HG03196 (cell line): ENCODE measurements around the gene COL4A3.
"Not testable (repeated sequence)": the region's sequence is repeated elsewhere in the genome, so short reads cannot be mapped to it uniquely, and the experiment has no call there.

Source experiments
- ATAC-seq: cut with Tn5 transposase; IDR thresholded peaks from one replicate; pipeline ENCODE4 v1.9.1; 2021; ENCODE audit not compliant: unreplicated experiment

COL4A3 gene

DNA sequence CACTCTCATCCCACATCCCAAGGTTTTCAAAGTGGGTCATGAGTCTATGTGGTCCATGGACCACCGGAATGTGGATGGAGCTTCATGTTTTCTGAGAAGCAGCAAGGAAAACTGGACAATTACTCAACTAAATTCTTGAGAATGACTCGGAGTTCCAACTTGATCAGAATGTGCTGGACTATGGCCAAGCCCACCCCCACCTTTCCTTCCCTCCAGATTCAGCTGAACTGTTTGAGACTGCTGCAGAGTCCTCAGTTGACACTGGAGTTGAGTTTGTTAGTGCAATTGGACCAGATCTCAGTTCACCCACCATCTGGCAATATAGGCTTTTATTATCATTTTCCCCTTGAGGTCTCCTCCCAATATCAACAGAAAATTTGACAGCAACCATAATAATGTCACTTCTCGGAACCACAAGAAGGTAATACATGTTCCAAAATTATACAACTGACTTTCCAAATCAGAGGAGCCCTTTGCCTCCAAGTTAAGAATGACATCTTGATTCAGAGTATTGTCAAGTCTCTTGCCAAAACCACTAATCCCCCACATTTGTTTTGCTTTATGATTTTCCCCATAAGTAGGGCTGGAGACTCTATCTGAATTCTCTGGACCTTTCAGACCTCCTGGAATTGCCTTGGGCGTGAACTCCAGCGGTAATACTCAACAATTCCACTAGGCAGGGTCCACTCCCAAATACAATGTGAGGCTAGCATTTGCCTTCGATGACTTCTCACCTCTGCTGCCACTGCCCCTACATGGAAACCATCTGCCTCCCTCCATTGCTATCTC lies 9.2 kb upstream of the COL4A3 start:
- no peak for ATAC-seq

DNA sequence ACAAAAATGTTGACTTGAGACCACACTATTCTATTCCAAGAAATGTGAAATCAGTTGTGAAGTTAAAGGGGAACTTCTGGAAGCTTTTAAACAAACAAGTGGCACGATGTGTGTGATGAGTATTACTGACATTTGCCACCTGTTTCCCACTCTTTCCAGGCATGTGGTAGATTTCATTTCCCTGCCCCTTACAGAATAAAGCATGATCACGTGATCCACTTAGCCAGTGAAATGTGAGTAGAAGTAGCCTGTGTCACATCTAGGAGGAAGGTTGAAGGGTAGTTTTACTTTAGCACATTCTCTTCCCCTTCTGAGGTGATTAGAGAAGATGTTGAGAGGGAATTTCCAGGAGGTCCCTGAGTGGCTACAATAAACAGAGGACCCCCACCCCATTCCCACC lies 4.3 kb upstream of the COL4A3 start:
- no peak for ATAC-seq

DNA sequence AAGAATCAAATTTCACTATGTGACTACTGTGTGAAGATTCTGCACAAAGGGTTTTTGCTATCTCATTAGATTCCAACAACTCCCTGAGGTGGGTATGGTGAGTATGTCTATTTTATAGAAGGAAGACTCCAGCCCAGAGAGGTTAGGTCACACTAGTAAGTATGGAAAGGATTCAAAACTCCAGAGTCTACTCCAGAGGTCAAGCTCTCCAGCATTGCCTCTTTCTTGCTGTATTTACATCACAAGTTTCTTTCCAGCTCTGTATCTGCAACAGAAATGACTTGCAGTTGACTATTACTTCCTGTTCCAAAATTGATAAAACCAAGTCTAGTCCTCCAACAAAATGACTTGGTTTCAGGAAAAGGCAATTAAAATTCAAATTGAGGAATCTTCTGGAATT lies 2.5 kb upstream of the COL4A3 start:
- no peak for ATAC-seq

DNA sequence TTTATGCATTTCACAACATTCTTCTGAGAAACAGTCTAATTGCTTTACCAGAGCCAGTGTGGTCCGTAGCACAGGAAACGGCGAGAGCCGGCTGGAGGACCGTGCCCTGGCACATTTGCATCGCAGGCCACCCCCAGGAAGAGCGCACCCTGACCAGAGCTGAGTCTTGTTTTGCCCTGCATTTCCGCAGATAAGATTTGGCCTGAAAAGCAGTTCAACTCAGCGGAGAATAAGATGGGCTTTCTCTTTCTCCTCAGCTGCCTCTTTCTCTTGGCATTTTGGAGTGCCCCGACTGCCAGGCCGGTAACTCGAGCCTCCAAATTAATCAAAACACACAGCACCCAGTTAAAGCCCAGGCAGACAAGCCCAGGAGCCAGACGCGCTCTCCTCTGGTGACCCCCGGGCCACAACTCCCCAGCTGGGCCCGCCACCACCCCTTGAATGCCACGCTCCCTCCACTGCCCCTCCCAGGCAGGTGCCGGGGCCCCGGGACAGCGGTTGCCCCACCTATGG lies 883 bp upstream of the COL4A3 start:
- peak; percentile 76 for ATAC-seq

DNA sequence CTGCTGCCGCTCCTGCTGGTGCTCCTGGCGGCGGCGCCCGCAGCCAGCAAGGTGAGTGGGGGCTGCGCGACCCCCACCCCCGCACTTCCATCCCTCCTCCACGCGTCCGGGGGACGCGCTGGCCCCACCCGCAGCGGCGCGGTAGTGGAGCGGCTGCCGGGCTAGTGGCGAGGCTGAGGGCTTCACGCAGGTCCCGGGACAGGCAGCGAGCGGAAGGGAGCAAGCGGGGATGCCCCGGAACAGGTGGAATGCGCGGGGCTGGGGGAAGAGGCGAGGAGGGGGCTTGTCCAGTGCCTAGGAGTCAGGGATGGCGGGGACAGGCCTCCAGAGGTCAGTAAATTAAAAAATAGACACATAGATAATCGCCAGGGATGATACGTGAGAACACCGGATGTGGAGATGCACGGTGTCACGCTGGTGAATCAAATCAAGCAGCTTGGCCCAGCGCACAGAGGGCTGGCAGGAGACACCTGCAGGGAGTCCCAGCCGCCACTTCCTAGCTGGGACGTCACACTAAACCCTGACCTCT lies 403 bp downstream of the COL4A3 start:
- peak; percentile 68 for ATAC-seq

DNA sequence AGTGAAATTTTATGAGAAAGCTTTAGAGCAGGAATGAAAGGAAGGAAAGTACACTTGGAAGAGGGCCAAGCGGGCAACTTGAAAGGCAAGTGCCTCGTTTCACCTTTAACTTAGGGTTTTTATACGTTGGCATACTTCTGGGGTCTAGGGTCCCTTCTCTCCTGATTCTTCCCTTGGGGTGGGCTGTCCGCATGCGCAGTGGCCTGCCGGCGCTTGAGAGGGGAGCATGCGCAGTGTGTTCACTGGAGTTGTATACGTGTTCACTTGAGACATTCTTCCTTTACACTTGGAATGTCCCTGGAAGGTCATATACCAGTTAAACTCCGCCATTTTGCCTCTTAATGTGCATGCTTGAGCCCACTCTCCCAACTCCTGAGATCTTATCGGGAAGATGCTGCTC lies 7.4 kb downstream of the COL4A3 start:
- not testable (repeated sequence) for ATAC-seq

DNA sequence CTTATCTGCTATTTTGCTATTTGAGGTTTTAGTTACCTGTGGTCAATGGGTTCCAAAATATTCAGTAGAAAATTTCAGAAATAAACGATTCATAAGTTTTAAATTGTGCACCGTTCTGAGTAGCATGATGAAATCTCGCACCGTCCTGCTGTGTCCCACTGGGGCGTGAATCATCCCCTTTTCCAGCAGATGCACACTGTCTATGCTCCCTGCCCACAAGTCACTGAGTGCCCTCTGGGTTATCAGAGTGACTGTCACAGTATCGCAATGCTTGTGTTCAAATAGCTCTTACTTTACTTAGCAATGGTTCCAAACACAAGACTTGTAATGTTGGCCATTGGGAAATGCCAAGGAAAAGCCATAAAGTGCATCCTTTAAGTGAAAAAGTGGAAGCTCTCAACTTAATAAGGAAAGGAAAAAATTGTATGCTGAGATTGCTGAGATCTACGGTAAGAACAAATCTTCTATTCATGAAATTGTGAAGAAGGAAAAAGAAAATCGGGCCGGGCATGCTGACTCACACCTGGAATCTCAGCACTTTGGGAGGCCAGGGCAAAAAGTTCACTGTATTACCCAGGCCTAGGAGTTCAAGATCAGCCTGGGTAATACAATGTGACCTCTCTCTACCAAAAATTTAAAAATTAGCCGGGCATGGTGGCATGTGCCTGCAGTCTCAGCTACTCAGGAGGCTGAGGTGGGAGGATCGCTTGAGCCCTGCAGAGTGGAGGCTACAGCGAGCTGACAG lies 13.3 kb downstream of the COL4A3 start:
- no peak for ATAC-seq

DNA sequence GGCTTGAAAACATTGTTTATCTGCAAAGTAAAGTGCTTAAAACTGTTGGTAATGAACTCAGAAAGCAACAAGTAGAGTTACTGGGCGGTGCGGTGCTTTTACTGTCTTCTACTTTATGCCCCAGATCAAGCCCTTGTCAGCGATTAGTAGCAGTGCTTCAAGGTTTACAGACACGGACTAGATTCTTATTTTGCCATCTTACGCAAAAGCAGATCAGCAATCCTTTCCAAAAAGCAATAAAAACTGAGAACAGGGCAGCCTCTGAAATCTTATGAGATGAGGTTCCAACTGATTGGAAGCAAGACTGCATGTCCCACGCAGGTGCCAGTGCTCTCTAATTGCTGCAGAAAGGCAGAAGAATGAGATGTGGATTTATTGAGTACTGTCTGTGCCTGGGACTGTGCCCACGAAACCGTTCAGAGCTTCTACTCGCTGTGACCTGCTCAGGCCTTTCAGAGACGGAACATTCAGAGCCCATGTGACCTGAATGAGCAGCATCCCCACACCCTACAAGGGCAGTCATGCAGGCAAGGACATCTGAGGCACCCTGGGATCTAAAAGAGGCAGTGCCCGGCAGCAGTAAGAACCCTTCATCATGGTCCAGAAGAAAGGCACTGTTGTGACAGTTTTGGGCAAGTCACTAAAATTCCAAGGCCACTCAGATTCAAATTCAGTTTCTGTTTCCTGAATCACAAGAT lies 15.7 kb downstream of the COL4A3 start:
- no peak for ATAC-seq

DNA sequence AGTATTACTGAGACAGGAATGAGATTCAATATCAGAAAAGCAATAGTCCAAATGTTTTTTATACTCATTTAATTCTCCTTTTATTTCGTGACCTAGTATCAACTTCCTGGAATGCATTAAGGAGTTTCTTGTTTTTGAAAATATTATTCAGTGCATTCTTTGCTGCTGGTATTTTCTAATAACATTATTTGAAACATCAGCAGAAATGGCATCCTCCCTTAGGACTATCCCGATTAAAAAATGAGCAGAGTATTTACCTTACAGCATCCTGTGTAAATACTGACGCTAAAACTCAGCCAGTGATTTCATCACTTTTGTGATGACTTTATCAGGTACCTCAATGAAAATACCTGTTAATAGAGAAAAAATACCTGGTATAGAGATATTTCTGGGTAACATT lies 16.3 kb downstream of the COL4A3 start:
- ATAC-seq = no peak

DNA sequence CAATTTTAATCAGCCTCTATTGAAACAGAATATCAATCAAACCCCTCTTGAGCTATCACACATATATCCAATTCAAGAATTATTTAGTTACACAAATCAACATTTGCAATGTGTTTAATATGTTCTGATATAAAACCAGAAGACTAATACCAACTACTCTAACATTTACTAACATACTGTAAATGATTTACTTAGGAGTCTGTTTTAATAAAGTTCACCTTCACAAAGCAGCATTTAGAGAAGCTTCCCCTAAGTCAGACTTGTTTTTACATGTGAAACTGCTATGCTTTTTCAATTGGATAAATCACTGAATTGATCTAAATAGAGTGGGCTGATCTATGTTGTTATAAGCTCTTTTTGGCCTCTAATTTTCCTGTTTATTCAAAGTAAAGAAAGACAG lies 18.3 kb downstream of the COL4A3 start:
- ATAC-seq = no peak

DNA sequence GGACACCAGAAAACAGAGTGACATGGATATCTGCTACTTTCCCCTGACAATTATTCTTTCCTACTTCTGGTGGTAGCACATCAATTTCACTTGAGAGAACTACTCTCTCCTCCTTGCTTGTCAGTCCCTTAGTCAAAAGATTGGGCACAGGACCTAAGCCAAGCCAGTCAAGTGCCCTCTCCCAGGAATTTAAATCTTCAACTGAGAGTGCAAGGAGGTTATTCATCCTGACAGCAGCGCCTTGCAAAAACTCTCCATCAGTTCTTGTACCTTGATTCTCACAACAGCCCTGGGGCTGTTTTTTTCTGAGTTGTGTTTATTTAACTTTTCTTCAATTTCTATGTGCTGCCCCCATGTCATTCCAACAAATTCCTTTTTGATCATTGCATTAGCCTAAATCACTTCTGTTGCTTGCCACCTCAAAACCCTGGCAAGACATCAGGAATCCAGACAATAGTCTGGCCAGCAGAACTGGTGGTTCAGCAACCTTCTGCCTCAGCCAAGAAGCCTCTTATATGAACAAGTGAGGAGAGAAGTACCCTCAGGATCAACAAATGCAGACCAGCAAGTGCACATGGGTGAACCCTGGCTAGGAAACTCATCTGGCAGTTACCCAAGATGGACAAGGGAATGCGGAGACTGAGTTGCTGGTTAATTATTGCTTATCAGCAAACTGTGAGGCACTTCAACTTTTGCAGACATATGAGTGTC lies 19.4 kb downstream of the COL4A3 start:
- ATAC-seq = no peak

DNA sequence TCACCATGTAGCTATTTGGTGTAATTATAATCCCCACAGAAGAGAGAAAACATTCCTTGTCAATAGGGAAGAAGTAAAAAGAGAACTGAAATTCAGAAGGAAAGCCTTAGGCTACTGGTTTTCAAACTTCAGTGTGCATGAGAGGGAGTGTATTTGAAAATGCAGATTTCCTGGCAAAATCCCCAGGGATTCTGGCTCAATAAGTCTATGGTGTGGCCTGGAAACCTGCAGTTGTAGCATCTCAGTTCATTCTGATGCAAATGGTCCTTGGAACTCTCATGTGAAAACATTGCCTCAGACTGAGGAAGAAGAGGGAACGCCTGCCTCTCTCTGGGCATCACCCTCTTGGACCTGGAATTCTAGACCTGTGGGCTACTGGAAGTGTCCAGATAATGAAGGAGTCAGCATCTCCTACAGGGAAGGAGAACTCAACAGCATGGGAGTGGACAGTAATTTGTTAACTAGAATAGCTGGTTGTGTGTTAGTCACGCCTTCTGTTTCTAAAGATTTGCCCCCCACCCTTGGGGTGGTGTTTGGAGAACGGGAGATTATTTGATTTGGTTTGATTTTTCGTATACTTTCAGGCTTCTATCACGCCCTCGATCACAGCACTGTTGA lies 21.3 kb downstream of the COL4A3 start:
- no peak for ATAC-seq

DNA sequence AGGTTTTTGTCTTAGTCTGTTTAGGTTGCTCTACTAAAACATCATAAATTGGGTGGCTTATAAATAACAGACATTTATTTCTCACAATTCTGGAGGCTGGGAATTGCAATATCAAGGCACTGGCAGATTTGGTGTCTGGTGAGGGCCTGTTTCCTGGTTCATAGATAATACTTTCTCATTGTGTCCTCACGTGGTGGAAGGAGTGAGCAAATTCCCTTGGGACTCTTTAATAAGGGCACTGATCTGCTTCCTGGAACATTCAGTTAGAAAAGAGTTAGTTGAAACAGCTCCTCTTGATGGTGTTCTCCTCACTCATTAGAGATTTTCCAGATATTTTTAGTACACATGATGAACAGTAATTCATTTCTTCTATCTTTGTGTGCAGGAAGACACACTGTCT lies 22.3 kb downstream of the COL4A3 start:
- no peak for ATAC-seq

DNA sequence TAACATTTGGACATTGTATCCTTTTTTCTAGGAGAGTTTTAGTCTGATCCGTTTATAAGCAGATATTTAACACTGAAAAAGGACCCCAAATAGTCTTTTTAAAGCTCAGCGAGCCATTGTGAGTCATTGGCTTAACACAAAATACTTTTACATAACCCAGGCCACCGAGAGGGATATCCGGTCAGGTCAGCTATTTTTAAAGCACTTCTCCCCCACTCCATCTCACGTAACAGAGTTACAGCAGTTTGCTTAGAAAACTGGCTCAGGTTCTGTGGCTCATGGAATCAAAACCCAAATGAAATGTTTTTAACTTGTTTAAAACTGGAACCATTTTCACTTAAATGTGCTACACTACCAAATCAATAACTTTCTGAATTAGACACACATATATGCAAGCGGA lies 23.9 kb downstream of the COL4A3 start:
- no peak for ATAC-seq

DNA sequence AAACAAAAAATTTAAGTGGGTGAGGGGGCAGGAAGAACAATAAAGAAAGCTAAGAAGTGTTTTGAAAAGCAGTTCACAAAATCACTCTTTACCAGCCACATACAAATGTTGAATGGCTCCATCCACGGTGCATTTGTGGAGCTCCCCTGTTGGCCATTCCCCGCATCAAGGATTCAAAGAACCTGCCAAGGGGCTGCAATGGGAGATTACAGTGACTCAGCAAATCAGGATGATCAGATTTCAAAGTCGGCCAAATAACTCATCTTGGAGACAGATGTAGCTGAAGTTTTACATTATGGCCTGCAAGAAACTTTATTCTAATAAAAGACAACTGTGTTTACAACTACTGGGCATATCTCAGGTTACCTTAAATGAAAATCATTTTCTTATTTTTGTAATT lies 26.9 kb downstream of the COL4A3 start:
- no peak for ATAC-seq

DNA sequence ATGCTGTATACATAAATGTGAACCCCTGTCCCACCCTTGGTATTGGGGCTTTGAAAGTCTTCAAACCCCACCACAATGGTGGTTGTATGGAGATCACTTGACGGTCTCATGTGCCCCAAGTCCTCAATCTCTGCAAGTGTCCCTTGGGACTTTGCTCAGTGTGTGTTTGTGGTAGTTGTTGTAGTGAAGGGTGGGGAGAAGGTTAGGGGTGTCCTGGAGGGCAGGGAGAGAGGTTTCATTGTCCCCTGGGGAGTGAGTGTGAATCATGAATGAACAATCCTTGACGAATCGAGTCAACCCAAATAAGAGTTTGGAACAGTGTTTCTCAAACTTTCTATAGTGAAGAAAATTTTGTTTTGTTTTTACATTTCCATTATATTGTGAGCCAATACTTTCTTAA lies 28.1 kb downstream of the COL4A3 start:
- ATAC-seq = no peak

DNA sequence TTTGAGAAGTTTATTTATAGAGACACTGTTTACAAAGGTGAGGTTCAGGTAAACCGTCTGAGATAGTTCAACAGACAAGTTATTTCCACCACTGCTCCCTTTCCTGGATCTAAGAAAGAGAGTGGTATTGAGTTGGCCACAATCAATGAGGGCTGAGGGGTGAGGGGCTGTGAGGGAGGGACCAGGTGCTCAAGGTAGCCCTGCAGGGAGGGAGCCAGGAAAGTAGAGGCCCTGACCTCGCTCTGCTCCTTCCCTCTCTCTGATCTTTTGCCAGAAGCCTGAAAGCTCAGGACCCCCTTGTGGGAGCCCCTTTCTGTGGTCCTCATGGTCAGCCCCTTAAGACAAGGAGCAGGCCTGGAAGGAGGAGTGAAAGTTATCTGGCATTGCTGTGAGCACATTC lies 29.8 kb downstream of the COL4A3 start:
- no peak for ATAC-seq

DNA sequence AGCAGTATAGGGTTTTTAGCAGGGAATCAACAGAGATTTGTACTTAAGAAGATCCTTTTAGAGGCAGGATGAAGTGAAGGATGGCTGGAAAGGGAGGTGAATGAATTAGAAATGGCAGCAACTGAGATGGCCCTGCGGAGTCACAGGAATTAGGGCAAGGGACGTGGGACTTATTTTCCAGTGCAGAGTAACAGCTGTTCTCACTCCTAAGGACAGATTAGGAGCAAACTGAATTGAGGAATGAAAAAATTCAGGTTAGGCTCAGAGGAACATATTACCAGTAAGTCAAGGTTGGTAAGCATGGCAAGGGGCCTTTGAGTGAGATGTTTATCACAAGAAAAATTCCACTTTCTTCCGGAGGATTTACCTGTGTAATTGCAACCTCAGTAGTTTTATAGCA lies 34.4 kb downstream of the COL4A3 start:
- ATAC-seq = no peak

DNA sequence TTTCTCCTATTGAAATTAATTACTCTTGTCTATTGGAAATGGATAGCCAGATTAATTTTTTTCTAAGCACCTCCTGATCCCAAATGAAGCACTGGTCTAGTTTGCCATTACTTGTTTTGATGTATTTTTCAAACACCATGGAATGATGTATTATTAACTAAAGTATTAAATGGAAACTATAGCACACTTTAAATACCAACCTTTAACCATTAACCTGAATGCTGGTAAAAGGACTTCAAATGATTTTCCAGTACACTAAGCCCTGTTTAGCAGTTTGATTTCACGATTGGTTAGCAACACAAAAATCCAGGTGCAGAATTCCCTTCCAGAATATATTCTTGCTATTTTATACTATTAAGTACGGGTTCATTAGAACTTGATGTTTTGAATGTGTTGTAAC lies 37.3 kb downstream of the COL4A3 start:
- no peak for ATAC-seq

DNA sequence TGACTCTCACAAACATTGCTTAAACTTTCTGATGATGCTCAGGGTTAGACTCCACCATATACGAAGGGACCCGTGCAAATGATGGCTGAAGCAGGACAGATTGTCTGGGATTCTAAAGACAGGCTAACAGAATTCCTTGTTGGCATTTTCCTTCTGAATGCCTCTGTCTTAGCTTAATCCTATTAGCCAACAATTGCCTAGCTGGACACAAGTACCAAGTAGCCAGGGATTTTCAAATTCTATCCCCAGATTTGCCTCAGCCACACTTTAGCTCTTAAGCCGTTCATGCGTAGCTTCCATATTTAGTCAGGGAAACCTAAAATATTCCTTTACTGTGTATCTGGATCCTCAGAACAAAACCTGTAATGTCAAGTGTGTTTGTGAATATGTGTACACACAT lies 40.0 kb downstream of the COL4A3 start:
- ATAC-seq = no peak

DNA sequence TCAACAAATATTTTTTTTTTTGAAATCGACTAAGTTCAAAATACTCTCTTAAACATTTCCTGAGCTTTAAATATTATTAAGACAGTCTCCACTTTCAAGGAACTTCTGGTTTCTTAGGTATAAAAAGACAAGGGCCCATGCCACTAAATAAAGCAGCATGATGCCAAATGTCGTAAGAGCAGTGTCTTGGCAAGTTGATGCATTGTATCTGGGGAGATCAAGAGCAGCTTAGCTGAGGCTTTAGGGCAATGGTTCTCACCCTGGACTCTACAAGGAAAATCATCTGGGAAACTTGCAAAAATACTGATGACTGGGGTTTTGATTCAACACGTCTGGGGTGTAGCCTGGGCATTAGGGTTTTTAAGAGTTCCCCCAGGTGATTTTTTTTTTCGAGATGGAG lies 41.3 kb downstream of the COL4A3 start:
- ATAC-seq = no peak
